NCI-H1092 (cell line): Measurements from ENCODE around the gene IREB2.
"Not testable (repeated sequence)": the region's sequence is repeated elsewhere in the genome, so short reads cannot be mapped to it uniquely, and the experiment has no call there.

Source experiments
- DNase-seq: peaks from one replicate; lab custom pipeline; 2025; lab: John Stamatoyannopoulos, UW

IREB2 gene

DNA sequence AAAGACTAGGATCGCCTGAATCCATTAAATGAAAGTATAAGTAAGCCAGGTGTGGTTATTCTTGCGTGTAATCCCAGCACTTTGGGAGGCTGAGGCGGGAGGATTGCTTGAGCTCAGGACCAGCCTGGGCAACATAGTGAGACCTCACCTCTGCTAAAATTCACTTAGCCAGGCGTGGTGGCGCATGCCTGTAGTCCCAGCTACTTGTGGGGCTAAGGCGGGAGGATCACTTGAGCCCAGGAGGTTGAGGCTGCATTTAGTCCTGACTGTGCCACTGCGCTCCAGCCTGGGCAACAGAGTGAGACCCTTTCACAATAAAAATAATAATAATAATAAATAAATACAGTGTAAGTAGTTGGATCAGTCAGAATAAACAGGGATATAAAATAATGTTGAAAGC, 43.9 kb downstream of the IREB2 start:
- no peak for DNase-seq

DNA sequence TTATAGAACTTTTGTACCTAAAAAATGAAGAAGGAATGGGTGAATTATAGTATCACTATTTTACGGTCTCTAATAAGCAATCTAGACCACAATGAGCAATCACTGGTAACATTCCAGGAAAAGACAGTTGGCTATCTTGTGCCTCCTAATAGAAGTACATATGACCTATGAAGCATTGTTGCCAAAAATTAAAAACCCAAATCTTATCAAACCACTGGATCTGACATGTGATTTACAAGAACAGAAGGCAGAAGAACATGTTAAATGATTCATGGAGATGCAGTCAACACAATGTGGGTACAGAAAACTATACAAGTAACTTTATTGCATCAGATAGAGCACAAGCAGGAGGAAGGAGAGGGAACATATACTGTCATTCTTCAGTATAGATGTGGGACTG, 54.9 kb downstream of the IREB2 start:
- no peak for DNase-seq

- no peak for DNase-seq
These were observed 63.8 kb downstream of the IREB2 start for GRCh38 chr15:78501857-78502256.

- DNase-seq = no peak
These were observed 64.6 kb downstream of the IREB2 start for GRCh38 chr15:78502641-78503040.

GRCh38 chr15:78506971-78507830, 69.2 kb downstream of the IREB2 start, which contains the start of gene HYKK:
TSS of gene HYKK (plus strand) at chr15:78507577. CDS start at chr15:78513089, 5,512 bp downstream.
- peak; percentile 71 for DNase-seq

- DNase-seq = no peak
These were observed 69.8 kb downstream of the IREB2 start for GRCh38 chr15:78507831-78508160.

GRCh38 chr15:78508272-78508671, 70.3 kb downstream of the IREB2 start:
- no peak for DNase-seq

DNA sequence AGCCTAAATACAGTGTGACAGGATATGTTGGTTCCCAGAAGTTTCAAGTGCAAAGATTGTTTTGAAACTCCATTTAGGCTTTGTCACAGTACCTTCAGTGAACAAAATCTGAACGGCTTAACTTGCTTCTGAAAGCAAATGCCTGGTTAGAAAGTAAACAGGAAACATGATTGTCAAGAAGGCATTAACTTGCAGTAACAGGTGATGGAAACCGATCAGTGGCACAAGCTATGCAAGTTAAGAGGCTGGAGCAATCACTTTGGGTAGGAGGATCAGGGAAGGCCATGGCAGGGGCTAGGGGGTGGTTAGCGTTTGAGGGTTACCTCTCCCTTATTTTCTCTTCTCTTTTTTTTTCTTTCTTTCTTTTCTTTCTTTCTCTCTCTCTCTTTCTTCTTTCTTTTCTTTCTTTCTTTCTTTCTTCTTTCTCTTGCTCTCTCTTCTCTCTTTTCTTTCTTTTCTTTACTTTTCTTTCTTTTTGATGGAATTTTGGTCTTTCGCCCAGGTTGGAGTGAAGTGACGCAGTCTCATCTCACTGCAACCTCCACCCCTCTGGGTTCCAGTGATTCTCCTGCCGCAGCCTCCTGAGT, 71.8 kb downstream of the IREB2 start:
- no peak for DNase-seq

GRCh38 chr15:78520035-78520434, 82.0 kb downstream of the IREB2 start:
- DNase-seq = not testable (repeated sequence)

DNA sequence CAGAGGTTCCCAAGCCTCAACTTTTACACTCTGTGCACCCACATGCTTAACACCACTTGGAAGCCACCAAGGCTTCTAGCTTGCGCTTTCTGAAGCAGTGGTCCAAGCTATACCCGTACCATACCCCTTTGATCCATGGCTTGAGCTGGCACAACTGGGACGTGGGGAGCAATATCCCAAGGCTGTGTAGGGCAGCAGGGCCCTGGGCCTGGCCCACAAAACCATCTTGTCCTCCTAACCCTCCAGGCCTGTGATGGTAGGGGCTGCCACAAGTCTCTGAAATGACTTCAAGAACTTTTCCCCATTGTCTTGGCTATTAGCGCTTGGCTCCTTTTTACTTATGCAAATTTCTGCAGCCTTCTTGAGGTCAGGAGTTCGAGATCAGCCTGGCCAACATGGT, 86.2 kb downstream of the IREB2 start:
- DNase-seq = no peak

DNA sequence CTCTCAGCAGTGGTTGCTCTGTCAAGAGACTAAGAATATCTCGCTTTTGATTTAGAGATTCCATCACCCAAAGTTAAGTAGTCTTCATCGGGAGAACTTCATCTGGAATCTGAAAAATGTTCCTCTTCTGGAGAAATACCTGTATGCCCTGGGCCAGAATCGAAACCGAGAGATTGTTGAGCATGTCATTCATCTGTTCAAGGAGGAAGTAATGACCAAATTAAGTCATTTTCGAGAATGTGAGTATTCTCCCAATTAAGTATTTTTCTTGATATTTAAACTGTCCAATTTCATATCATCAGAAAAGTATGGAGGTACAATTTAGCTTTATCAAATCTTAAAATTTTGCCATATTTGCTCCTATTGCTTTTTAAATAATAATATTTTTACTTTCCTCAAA, 89.3 kb downstream of the IREB2 start:
- no peak for DNase-seq

DNA sequence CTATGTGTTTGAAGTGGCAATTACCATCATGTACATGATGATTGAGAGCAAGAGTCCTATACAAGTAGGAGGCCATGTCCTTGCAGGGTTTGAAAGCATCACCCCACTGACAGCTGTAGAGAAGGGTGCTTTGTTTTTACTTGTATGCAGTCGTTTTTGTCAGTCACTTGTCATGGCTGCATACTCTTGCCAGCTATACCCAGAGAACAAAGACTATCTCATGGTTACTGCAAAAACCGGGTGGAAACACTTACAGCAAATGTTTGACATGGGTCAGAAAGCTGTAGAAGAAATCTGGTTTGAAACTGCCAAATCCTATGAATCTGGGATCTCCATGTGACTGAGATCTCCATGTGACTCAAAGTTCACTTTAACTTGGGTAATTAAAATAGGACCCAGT, 95.3 kb downstream of the IREB2 start:
- DNase-seq = no peak

DNA sequence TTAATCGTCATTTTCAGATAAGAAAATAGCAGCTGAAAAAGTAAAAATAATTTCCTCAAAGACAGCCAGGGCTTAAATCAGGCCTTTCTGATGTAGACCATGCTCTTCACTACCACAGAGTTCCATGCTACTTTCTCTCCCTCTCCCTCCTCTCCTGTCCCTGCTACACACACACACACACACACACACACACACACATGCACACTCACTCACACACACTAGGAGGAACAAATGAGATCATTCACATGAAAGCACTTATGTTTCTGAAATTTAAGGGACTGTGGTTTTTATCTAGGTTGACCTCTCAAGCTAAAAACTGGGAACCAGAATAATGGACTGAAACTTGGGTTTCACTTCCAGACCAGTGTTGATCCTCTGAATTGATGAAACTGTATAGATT, 98.1 kb downstream of the IREB2 start:
- no peak for DNase-seq

- DNase-seq = no peak
These were observed 99.4 kb downstream of the IREB2 start for GRCh38 chr15:78537266-78537905.

DNA sequence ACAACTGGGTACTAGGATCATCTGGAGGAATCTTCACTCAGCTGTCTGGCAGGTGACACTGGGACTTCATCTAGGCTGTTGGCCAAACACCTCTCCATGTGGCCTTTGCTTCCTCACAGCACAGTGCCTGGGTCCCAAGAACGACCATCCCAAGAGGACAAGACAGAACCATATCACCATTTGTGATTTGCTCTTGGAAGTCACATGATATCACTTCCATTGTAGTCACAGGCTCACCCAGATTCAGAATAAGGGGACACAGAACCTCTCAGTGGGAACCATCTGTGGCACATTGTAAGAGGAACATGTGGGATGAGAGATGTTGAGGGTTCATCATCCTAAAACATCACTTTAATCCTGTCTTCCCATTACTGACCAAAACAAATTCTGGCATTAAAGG, 100.3 kb downstream of the IREB2 start:
- no peak for DNase-seq

DNA sequence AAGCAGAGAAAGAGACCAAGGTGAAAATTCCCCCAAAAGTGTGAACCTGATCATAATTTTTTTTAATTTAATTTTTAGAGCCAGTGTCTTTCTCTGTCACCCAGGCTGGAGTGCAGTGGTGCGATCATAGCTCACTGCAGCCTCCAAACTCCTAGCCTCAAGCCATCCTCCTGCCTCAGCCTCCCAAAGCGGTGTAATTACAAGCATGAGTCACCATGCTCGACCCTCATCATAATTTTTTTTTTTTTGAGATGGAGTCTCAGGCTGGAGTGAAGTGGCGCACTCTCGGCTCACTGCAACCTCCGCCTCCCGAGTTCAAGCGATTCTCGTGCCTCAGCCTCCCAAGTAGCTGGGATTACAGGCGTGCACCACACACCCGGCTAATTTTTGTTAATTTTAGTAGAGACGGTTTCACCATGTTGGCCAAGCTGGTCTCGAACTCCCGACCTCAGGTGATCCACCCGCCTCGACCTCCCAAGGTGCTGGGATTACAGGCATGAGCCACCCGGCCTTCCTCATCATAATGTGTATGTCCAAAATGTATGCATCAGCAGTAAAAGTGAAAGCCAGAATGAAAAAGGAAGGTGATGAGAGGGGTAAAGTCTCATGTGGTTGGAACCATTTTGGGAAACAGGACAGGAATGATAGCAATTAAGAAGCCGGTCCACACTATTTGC, 101.6 kb downstream of the IREB2 start:
- not testable (repeated sequence) for DNase-seq

DNA sequence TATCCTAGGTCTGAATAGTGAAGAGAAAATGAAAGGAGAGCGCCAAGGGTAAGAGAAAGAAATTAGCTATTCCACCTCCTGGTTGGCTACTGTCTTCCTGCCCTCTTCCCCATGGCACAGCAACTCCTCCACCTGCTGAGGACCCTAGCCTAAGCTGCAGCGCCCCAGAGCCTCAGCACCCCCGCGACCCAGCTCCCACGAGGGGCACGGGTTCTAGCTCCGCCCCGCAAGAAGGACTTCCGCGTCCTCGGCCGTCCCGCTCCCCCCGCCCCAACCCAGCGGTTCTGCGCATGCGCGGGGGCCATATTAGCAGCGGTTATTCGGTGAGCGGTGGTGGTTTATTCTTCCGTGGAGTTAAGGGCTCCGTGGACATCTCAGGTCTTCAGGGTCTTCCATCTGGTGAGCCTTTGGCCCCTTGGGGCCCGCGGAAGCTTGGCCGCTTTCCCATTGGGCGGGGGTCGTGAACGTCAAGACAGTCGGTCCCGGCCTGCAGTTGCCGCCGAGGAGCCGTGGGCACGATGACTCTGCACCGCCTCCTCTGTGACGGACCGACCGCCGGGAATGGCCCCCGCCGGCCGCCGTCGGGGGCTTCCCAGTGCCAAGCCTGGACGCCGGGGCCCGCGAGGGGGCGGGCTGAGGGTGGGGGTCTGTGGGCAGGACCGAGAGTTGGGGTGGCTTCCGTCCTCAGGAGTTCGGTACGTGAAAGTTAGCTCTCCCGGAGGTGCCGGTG, 102.3 kb downstream of the IREB2 start, which contains the start of gene PSMA4:
PSMA4 (plus strand) TSS at position 304 of the 730 bp plus-strand sequence. CDS start 1,484 bp downstream, outside the sequence.
- DNase-seq = peak; percentile 79

- no peak for DNase-seq
These were observed 103.1 kb downstream of the IREB2 start for GRCh38 chr15:78540871-78541743.

- DNase-seq = no peak
These were observed 103.7 kb downstream of the IREB2 start for GRCh38 chr15:78541744-78542034.

GRCh38 chr15:78542647-78543046, 104.6 kb downstream of the IREB2 start:
- DNase-seq = no peak

- no peak for DNase-seq
These were observed 112.2 kb downstream of the IREB2 start for GRCh38 chr15:78550194-78550593.
